ENCODE data around the gene PDGFA.
A peak's percentile ranks its signal among the peaks of the same experiment; 100 is the strongest.

Gene PDGFA

DNA sequence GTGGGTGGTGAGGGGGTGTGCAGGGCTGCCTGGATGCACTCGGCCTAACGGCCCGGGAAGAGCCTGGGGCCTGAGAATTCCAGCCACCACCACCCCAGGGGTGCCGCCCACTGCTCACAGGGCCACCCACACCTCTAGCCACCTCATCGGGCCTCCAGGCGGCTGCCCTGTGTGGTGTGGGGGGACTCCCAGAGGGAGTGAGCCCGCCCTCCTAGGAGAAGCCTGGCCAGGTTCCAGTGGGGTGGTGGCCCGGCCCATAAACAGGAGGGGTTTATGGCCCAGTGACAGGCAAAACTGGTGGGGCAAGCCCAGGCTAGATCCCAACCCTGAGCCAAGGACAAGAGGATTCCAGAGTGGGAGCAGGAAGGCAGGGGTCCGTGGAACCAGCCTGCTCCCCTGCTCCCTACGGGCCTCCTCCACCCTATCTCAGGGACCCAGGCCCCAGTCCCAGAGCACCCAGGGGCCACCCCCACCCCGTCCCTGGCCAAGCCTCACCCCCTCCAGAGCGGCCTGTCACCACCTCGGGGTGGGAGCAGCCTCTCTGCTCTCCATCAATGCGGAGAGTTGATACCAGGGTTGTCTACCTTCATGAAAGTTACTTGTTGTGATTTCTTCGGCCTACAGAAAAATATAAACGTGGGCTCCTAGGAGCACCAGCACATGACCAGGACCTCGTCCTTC, 20.2 kb upstream of the PDGFA start:
- TF ChIP-seq, protein P1, sequence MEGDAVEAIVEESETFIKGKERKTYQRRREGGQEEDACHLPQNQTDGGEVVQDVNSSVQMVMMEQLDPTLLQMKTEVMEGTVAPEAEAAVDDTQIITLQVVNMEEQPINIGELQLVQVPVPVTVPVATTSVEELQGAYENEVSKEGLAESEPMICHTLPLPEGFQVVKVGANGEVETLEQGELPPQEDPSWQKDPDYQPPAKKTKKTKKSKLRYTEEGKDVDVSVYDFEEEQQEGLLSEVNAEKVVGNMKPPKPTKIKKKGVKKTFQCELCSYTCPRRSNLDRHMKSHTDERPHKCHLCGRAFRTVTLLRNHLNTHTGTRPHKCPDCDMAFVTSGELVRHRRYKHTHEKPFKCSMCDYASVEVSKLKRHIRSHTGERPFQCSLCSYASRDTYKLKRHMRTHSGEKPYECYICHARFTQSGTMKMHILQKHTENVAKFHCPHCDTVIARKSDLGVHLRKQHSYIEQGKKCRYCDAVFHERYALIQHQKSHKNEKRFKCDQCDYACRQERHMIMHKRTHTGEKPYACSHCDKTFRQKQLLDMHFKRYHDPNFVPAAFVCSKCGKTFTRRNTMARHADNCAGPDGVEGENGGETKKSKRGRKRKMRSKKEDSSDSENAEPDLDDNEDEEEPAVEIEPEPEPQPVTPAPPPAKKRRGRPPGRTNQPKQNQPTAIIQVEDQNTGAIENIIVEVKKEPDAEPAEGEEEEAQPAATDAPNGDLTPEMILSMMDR (IDR thresholded peaks at IDR 0.05; ENCODE audit: control insufficient read depth, insufficient read depth, low read depth, low read length, missing control alignments): no peak
- no peak for DNase-seq (ENCODE audit: low read depth)
- H3K4me3 ChIP-seq (ENCODE audit: control insufficient read depth, low read depth, low read length): no peak overlapping the region

- no peak overlapping the region for H3K4me3 ChIP-seq (ENCODE audit: control insufficient read depth, low read depth, low read length)
- TF ChIP-seq, protein P1 (IDR thresholded peaks at IDR 0.05; ENCODE audit: control insufficient read depth, insufficient read depth, low read depth, low read length, missing control alignments): no peak
- DNase-seq (ENCODE audit: low read depth): no peak
Observed at GRCh38 chr7:538764-539685, 19.4 kb upstream of the PDGFA start.

DNA sequence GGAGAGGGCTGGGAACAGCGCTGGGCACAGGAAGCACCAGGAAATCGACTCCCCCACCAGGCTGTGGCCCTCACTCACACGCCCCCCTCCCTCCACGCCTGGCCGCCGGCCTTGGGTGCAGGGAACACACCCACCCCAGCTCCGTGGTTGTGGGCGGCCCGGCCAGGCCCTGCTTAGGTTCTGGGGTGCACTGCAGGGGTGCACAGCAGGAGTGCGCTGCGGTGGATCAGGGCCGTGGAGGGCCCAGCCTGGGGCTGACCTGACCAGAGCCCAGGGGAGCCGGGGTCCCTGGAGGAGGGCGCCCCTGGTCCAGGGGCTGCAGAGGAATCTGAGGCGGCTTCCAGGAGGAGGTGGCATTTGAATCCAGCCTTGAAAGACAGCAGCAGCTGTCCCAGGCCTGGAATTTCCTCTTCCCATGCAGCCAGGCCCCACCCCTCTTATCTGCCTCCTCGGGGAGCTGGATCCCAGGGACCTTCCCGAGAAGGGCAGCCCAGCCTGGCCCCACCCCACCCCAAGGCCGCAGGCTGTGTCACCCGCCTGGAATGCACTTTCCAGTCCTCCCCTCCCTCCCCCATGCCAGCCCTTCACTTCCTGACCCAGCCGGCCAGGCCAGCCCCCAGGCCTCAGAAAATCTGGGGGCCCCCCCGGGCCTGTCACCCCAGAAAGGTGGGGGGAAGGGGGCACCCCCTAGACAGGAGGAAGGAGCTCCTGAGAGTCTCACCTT, 18.4 kb upstream of the PDGFA start:
- H3K4me3 ChIP-seq (ENCODE audit: control insufficient read depth, low read depth, low read length): no peak overlapping the region
- TF ChIP-seq, protein P1 (IDR thresholded peaks at IDR 0.05; ENCODE audit: control insufficient read depth, insufficient read depth, low read depth, low read length, missing control alignments): no peak
- peak; percentile 64 for DNase-seq (ENCODE audit: low read depth)

DNA sequence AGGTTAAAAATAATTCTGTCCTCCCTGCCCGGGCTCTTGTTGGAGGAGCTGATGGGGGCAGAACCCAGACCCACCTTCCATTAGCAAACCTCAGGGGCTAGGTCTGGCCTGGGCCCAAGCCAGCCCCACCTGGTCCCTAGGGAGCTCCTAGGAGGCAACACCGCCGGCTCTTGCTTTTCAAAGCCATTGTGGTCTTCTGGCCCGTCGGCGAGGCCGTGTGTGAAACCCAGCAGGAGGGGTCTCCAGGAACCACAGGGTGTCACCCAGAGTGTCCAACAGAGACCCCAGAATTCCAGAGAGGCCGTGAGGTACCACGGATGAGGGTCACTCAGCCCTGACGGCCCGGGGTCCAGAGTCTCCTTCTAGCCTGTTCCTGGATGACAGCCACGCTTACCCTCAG, 16.6 kb upstream of the PDGFA start:
- H3K4me3 ChIP-seq (ENCODE audit: control insufficient read depth, low read depth, low read length): no peak overlapping the region
- no peak for DNase-seq (ENCODE audit: low read depth)
- TF ChIP-seq, protein P1 (IDR thresholded peaks at IDR 0.05; ENCODE audit: control insufficient read depth, insufficient read depth, low read depth, low read length, missing control alignments): no peak

DNA sequence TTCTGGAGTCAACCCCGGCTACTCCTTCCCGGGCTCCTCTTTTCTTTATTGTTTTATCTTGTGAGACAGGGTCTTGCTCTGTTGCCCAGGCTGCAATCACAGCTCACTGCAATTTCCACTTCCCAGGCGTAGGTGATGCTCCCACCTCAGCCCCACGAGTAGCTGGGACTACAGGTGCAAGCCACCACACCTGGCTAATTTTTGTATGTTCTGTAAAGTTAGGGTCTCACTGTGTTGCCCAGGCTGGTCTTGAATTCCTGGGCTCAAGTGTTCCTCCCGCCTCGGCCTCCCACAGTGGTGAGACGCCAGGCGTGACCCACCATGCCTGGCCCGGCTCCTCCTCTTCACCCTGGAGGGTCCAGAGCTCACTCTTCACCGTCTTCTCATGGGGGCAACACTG, 15.3 kb upstream of the PDGFA start:
- TF ChIP-seq, protein P1 (IDR thresholded peaks at IDR 0.05; ENCODE audit: control insufficient read depth, insufficient read depth, low read depth, low read length, missing control alignments): no peak

GRCh38 chr7:534075-534474, 14.4 kb upstream of the PDGFA start:
- no peak for DNase-seq (ENCODE audit: low read depth)
- no peak overlapping the region for H3K4me3 ChIP-seq (ENCODE audit: control insufficient read depth, low read depth, low read length)
- TF ChIP-seq, protein P1 (IDR thresholded peaks at IDR 0.05; ENCODE audit: control insufficient read depth, insufficient read depth, low read depth, low read length, missing control alignments): no peak

More for the DNA sequence above, 15.3 kb upstream of the PDGFA start:
- no peak overlapping the region for H3K4me3 ChIP-seq (ENCODE audit: control insufficient read depth, low read depth, low read length)
- no peak for DNase-seq (ENCODE audit: low read depth)

All from AG09309 (cell line).